ENCODE data around the gene CDC42BPA. TPM values are rescaled to one million over a fixed set of nuclear protein-coding genes. Genes with fewer than 3 reads are reported as not detected.

Gene CDC42BPA
- total and polyA plus RNA-seq, 9 of the 15 experiments (the other 6 are each of a cell fraction or from before 2014, with no cell fraction given), result 8.0 to 77.5 (median 52.1) TPM

DNA sequence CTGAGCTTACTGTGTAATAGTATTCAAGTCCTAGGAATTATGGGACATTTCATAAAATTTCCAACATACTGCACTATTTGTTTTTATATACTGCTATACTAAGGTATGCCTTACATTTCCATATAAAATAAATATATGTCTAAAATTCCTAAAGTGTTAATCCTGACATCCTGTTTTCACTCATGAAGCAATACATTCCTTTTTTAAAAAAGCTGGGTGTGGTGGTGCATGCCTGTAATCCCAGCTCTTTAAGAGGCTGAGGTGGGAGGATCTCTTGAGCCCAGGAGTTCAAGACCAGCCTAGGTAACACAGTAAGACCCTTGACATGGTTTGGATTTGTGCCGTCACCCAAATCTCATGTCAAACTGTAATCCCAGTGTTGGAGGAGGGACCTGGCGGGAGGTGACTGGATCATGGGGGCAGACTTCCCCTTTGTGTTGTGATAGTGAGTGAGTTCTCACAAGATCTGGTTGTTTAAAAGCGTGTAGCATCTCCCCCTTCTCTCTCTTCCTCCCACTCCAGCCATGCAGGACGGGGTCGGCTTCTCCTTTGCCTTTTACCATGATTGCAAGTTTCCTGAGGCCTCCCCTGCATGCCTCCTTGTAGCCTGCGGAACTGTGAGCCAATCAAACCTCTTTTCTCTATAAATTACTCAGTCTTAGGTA, 5.8 kb downstream of the CDC42BPA start (continued):
- TF ChIP-seq, protein P1, sequence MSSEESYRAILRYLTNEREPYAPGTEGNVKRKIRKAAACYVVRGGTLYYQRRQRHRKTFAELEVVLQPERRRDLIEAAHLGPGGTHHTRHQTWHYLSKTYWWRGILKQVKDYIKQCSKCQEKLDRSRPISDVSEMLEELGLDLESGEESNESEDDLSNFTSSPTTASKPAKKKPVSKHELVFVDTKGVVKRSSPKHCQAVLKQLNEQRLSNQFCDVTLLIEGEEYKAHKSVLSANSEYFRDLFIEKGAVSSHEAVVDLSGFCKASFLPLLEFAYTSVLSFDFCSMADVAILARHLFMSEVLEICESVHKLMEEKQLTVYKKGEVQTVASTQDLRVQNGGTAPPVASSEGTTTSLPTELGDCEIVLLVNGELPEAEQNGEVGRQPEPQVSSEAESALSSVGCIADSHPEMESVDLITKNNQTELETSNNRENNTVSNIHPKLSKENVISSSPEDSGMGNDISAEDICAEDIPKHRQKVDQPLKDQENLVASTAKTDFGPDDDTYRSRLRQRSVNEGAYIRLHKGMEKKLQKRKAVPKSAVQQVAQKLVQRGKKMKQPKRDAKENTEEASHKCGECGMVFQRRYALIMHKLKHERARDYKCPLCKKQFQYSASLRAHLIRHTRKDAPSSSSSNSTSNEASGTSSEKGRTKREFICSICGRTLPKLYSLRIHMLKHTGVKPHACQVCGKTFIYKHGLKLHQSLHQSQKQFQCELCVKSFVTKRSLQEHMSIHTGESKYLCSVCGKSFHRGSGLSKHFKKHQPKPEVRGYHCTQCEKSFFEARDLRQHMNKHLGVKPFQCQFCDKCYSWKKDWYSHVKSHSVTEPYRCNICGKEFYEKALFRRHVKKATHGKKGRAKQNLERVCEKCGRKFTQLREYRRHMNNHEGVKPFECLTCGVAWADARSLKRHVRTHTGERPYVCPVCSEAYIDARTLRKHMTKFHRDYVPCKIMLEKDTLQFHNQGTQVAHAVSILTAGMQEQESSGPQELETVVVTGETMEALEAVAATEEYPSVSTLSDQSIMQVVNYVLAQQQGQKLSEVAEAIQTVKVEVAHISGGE (CRISPR knock-in tag; IDR thresholded peaks at IDR 0.05), result no peak
- no peak for TF ChIP-seq FUS (optimal IDR thresholded peaks at IDR 0.05; ENCODE audit: low read depth, low read length)
- no peak for TF ChIP-seq NCOA1 (IDR thresholded peaks at IDR 0.05; ENCODE audit: low read depth)
- TF ChIP-seq NFXL1 (CRISPR knock-in tag; IDR thresholded peaks at IDR 0.05), result no peak
- TF ChIP-seq, protein P2, sequence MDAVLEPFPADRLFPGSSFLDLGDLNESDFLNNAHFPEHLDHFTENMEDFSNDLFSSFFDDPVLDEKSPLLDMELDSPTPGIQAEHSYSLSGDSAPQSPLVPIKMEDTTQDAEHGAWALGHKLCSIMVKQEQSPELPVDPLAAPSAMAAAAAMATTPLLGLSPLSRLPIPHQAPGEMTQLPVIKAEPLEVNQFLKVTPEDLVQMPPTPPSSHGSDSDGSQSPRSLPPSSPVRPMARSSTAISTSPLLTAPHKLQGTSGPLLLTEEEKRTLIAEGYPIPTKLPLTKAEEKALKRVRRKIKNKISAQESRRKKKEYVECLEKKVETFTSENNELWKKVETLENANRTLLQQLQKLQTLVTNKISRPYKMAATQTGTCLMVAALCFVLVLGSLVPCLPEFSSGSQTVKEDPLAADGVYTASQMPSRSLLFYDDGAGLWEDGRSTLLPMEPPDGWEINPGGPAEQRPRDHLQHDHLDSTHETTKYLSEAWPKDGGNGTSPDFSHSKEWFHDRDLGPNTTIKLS (IDR thresholded peaks at IDR 0.05; ENCODE audit: borderline replicate concordance, low read depth), result no peak
- TF ChIP-seq, protein P3, sequence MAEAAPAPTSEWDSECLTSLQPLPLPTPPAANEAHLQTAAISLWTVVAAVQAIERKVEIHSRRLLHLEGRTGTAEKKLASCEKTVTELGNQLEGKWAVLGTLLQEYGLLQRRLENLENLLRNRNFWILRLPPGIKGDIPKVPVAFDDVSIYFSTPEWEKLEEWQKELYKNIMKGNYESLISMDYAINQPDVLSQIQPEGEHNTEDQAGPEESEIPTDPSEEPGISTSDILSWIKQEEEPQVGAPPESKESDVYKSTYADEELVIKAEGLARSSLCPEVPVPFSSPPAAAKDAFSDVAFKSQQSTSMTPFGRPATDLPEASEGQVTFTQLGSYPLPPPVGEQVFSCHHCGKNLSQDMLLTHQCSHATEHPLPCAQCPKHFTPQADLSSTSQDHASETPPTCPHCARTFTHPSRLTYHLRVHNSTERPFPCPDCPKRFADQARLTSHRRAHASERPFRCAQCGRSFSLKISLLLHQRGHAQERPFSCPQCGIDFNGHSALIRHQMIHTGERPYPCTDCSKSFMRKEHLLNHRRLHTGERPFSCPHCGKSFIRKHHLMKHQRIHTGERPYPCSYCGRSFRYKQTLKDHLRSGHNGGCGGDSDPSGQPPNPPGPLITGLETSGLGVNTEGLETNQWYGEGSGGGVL (CRISPR knock-in tag; IDR thresholded peaks at IDR 0.05), result no peak
- TF ChIP-seq ZNF274 (IDR thresholded peaks at IDR 0.05; ENCODE audit: borderline replicate concordance, low read depth, low read length), result no peak
- TF ChIP-seq MTA3 (IDR thresholded peaks at IDR 0.05; ENCODE audit: borderline replicate concordance), result no peak
- TF ChIP-seq ETV5 (CRISPR knock-in tag; IDR thresholded peaks at IDR 0.05; ENCODE audit: low read depth), result no peak
- TF ChIP-seq, protein P4, sequence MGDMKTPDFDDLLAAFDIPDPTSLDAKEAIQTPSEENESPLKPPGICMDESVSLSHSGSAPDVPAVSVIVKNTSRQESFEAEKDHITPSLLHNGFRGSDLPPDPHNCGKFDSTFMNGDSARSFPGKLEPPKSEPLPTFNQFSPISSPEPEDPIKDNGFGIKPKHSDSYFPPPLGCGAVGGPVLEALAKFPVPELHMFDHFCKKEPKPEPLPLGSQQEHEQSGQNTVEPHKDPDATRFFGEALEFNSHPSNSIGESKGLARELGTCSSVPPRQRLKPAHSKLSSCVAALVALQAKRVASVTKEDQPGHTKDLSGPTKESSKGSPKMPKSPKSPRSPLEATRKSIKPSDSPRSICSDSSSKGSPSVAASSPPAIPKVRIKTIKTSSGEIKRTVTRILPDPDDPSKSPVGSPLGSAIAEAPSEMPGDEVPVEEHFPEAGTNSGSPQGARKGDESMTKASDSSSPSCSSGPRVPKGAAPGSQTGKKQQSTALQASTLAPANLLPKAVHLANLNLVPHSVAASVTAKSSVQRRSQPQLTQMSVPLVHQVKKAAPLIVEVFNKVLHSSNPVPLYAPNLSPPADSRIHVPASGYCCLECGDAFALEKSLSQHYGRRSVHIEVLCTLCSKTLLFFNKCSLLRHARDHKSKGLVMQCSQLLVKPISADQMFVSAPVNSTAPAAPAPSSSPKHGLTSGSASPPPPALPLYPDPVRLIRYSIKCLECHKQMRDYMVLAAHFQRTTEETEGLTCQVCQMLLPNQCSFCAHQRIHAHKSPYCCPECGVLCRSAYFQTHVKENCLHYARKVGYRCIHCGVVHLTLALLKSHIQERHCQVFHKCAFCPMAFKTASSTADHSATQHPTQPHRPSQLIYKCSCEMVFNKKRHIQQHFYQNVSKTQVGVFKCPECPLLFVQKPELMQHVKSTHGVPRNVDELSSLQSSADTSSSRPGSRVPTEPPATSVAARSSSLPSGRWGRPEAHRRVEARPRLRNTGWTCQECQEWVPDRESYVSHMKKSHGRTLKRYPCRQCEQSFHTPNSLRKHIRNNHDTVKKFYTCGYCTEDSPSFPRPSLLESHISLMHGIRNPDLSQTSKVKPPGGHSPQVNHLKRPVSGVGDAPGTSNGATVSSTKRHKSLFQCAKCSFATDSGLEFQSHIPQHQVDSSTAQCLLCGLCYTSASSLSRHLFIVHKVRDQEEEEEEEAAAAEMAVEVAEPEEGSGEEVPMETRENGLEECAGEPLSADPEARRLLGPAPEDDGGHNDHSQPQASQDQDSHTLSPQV (IDR thresholded peaks at IDR 0.05), result no peak
- no peak for TF ChIP-seq SMAD2 (IDR thresholded peaks at IDR 0.05; ENCODE audit: low read depth, low read length)
